ENCODE results near the gene BSND.
"Not testable (repeated sequence)": the region's sequence is repeated elsewhere in the genome, so short reads cannot be mapped to it uniquely, and the experiment has no call there.

BSND gene

DNA sequence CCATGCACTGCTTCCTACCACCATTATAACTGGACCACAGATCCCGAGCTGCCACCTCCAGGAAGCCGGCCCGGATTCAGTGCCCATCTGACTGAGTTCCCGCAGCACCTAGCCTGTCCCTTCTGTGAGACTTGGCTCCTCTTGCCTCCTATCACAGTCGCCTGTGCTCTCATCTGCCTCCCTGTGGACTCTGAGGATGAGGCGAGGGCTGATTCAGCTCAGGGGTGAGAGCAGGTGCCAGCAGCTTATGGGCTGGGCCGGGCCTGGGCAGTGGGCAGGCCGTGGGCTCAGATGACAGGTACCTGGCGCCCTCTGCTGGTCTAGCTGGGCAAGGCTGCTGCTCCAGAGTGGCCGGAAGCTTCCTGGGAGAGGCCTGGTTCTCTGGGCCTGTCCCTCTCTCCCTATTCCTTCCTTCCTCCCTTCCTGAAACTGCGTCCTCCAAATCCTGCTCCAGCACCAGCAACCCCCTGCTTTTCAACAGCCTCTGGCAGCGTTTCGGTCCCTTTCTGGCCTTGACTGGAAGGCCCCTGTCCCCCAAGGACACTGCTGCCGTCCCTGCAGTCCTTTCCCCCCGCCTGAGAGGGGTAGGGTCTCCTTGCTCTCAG lies 23.3 kb downstream of the BSND start:
- peak; percentile 47 for DNase-seq (ENCODE audit: low read depth)

DNA sequence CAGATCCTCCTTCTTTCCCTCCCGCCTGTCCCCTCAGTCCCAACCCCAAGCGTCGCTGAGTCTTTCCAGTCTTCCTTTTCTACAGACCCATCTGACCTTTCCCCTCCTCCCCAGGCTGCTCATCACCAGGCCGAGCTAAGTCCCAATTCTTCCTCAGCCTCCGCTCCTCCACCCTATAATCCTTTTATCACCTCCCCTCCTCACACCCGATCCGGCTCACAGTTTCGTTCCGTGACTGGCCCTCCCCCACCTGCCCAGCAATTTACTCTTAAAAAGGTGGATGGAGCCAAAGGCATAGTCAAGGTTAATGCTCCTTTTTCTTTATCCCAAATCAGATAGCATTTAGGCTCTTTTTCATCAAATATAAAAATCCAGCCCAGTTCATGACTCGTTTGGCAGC lies 25.4 kb downstream of the BSND start:
- DNase-seq (ENCODE audit: low read depth), result not testable (repeated sequence)

DNA sequence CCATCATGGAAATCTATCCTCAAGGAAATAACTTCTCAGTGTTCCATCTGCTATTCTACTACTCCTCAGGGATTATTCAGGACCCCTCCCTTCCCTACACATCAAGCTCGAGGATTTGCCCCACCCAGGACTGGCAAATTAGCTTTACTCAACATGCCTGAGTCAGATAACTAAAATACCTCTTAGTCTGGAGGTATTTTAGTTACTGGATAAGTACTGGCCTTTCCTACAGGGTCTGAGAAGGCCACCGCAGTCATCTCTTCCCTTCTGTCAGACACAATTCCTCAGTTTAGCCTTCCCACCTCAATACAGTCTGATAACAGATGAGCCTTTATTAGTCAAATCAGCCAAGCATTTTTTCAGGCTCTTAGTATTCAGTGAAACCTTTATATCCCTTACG lies 27.9 kb downstream of the BSND start:
- not testable (repeated sequence) for DNase-seq (ENCODE audit: low read depth)

DNA sequence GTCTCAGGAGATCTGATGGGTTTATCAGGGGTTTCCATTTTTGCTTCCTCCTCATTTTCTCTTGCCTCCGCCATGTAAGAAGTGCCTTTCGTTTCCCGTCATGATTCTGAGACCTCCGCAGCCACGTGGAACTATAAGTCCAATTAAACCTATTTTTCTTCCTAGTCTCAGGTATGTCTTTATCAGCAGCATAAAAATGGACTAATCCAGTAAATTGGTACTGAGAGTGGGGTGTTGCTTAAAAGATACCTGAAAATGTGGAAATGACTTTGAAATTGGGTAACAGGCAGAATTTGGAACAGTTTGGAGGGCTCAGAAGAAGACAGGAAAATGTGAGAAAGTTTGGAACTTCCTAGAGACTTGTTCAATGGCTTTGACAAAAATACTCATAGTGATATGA lies 32.4 kb downstream of the BSND start:
- DNase-seq (ENCODE audit: low read depth), result not testable (repeated sequence)

DNA sequence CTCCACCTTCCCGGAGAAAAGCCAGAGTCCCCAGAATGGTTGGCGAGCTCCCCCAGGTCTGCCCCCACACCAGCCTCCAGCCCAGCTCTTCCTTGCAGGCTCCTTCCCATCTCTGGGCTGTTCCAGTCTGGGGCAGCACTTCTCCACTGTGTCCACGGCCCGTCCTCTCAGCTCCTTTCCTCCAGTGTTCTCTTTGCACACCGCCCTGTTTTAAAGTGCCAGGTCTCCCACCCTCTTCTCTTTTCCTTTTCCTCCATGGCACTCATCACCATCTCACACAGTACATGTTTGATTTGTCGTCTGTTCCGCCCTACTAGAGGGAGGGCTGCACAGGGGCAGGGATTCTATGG lies 34.5 kb downstream of the BSND start:
- DNase-seq (ENCODE audit: low read depth), result no peak

DNA sequence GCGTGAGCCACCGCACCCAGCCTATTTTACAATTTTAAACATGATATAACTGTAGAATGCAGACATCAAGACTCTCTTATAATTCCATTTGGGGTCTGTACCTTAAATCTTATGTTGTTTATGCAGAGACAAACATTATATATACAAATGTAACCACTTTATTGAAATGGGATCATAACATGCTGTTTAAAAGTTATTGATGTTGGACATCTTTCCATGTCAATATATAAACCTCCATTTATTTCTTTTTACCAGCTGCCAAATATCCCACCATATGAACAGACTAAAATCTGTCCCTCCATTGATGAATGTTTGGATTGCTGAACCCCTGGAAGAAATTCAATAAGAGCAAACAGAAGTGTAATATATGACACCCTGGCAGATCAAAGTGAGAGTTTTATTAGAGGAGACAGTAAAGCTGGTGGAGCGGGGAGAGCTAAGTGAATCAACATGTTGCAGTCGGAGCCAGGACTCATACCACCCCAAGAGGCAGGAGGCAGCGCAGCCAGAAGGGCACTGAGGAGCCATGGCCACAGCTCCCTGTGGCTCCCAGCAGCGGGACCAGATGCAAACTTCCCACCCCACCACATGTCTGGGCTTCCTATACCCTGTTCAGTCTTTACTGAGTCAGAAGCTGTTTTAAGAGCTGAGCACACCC lies 35.9 kb downstream of the BSND start:
- no peak for DNase-seq (ENCODE audit: low read depth)

DNA sequence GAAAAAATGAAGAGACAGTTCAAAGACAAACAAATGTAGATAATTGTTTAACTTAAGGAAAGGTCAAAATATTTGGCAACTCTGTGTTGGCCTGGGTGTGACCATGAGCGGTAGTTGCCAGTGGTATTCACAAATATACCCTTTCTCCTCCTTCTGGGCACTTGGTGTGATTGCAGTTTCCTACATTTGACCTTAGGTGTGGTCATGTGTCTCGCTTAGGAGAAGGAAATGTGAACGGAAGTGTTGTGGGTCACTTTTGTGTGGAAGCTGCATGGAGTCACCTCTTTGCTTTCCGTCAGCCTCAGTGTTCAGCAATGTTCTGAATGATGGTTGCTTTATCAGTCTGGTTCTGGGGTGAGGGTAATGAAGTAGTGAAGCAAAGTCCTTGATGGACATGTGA lies 37.2 kb downstream of the BSND start:
- DNase-seq (ENCODE audit: low read depth), result no peak

DNA sequence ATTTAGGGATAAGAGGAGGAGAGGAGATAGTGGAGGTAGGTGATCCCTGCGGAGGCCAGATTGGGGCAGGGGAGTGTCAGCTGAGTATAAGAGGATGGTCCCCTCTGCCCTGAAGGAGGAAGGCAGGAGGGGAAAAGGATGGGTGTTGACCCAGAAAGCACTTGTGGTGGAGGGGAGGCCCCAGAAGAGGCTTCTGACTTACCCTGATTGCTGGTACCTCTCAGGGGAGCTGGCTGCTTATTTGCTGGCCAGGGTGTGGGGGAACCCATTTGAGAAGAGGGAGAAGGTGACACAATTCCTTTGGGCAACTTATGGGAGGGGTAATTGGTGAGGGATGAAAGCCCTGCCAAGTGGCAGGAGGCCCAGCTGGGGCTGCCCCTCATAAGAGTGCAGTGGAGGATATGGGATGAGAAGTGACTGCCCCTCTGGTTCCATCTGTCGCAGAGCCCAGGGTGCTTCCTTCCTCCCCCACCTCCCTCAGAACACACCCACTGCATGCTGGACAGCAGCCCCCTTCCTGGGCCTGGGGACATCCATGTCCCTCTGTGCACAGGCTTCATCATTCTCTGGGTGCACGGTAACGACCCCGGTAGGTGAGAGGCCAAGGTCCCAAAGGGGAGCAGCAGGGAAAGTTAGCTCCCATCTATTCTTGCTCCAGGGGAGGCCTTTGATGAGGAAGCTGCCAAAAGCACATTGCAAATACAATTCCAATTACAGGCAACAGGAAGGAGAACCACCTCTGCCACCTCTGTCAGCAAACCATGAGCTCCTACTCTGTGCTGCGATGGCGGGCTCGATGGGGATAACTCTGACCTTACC lies 39.2 kb downstream of the BSND start:
- DNase-seq (ENCODE audit: low read depth), result no peak

DNA sequence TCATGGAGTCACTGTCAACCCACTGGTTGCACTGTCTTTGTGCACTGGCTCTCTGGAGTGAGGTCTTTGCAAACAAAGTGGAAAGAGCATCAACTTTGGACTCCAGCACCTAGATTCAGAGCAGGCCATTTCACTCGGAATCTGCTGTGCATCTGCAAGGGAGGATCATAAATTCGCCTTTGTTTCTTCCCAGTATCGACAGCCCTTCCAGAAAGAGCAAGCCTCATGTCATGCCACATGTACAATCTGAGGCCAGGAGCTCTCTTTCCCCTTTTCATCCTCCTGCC lies 39.8 kb downstream of the BSND start:
- no peak for DNase-seq (ENCODE audit: low read depth)

DNA sequence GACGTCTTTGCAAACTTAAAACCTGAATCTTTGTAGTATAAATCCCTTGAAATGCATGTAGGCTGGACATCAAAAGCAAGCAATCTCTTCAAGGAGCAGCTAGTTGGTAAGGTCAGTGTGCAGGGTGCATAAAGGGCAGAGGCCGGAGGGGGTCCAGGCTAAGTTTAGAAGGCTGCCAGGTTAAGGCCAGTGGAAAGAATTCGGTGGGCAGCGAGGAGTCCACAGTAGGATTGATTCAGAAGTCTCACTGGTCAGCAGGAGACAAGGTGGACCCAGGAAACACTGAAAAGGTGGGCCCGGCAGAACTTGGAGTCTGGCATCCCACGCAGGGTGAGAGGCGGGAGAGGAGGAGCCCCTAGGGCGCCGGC lies 40.2 kb downstream of the BSND start:
- no peak for DNase-seq (ENCODE audit: low read depth)

DNA sequence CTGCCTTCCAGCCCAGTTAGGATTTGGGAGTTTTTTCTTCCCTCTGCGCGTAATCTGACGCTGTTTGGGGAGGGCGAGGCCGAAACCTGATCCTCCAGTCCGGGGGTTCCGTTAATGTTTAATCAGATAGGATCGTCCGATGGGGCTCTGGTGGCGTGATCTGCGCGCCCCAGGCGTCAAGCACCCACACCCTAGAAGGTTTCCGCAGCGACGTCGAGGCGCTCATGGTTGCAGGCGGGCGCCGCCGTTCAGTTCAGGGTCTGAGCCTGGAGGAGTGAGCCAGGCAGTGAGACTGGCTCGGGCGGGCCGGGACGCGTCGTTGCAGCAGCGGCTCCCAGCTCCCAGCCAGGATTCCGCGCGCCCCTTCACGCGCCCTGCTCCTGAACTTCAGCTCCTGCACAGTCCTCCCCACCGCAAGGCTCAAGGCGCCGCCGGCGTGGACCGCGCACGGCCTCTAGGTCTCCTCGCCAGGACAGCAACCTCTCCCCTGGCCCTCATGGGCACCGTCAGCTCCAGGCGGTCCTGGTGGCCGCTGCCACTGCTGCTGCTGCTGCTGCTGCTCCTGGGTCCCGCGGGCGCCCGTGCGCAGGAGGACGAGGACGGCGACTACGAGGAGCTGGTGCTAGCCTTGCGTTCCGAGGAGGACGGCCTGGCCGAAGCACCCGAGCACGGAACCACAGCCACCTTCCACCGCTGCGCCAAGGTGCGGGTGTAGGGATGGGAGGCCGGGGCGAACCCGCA lies 40.8 kb downstream of the BSND start, which contains the start of gene PCSK9:
PCSK9 (plus strand) TSS at position 207 of the 741 bp plus-strand sequence; CDS start at position 497, 290 bp downstream.
- DNase-seq (ENCODE audit: low read depth), result no peak

DNA sequence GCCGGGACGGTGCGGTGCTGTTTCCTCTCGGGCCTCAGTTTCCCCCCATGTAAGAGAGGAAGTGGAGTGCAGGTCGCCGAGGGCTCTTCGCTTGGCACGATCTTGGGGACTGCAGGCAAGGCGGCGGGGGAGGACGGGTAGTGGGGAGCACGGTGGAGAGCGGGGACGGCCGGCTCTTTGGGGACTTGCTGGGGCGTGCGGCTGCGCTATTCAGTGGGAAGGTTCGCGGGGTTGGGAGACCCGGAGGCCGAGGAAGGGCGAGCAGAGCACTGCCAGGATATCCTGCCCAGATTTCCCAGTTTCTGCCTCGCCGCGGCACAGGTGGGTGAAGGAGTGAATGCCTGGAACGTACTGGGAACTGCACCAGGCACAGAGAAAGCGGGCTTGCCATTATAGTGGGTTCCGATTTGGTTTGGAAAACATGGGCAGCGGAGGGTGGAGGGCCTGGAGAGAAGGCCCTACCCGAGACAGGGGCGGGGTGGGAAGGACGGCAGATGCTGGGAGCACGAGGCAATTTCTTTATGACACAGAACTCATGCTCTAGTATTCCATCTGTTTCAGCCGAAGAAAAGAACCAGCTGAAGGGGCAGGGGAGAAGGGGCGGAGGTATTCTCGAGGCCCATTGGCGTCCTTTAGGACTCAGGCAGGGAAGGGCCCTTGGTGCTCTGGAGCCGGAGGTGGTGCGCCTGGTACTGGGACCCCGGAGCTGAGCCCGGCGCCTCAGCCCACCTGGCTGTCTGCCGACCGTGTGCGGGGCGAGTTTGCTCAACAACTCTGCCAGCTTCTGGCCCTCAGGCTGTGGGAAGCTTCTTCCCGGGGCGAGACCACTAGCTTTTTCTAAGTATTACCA lies 41.6 kb downstream of the BSND start:
- no peak for DNase-seq (ENCODE audit: low read depth)

DNA sequence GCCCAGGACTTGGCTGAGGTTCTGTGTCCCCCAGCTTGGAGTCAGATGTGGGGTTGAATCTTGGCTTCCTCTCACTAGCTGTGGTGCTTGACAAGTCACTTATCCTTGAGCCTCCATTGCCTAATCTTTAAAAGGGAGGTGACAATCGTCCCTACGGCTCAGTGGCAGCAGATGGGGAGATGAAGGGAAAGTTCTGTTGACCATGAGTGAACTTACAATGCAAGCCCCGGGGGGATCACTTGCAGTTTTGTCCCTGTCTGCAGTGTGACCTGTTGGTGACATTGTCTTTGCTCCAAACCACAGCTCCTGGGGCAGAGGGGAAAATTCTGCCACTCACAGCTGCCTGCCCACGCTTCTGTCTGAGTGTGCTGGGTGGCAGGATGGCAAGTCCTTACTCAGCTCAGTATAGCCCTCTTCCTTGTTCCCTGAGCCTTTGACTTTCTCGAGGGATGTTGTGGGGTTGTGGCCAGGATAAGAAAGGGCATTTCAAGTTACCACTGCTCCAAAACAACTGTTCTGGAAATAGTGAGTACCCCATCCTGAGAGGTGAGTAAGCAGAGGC lies 42.3 kb downstream of the BSND start:
- no peak for DNase-seq (ENCODE audit: low read depth)

DNA sequence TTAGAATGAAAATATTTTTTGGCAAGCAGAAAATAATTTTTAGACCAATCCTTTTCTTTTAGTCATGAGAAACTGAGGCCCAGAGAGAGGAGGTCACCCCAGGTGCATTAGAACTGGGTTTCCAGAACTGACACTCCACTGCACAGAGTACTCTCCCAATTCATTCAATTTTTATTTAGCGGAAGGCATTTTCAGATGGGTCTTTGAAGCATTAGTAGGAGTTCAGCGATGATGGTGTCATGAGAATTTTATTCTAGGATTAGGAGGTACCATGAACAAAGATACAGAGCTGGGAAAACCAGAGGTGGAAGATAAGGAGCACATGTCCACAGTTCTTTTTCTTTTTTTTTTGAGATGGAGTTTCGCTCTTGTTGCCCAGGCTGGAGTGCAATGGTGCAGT lies 42.9 kb downstream of the BSND start:
- DNase-seq (ENCODE audit: low read depth), result no peak

DNA sequence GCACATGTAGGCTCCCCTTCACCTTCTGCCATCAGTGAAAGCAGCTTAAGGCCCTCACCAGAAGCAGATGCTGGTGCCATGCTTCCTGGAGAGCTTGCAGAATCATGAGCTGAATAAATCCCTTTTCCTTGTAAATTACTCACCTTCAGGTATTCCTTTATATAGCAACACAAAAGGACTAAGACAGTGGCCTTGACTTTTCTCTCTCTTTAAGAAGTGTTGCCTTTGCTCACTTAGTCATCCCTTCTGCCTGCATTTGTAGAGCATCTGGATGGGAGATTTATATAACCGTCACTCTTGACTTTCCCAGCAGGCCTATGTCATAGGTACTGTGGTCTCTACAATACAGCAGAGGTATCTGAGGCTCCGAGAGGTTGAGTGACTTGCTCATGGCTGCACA lies 44.3 kb downstream of the BSND start:
- DNase-seq (ENCODE audit: low read depth), result no peak

DNA sequence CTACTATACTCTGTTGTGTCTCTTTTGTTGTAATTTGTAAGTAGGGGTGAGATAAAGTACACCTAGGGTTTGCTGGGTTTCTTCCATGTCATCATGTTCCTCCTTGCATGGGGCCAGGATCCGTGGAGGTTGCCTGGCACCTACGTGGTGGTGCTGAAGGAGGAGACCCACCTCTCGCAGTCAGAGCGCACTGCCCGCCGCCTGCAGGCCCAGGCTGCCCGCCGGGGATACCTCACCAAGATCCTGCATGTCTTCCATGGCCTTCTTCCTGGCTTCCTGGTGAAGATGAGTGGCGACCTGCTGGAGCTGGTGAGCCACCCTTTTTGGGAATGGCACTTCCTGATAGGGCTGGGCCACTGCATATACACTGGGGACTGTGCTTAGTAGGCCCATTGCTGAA lies 45.0 kb downstream of the BSND start:
- DNase-seq (ENCODE audit: low read depth), result no peak

DNA sequence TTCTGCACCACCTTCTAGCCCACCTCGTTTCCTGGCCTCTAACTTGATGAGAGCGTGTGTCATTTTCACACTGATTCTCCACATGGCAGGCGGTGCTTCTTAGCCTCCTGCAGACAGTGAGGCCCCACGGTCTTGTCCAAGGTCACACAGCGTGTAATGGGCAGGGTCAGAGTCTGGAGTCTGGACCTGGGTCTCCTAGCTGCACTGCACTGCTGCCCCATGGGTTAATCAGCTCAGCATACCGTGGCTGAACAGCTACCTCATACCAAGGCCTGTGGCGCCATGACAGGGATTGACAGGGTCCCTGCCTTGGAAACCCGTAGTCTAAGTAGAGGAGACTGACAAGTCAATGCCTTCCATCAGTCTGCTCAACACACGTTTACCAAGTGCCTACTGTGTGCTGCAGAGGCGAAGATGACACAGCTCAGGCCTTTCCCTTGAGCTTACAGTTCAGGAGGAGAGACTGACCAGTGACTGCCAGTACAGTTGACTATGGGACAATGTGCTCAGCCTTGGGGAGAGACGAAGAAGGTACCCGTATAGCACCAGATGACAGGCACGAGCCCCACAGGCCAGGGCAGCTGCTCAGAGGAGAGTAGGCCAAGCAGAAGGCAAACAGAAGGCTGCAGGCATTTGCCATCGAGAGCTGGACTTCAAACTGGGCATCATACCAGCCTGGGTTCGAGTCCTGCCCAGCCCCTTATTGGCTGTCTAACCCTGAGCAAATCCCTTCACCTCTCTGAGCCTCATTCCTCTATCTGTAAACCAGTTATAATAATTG lies 46.1 kb downstream of the BSND start:
- no peak for DNase-seq (ENCODE audit: low read depth)

DNA sequence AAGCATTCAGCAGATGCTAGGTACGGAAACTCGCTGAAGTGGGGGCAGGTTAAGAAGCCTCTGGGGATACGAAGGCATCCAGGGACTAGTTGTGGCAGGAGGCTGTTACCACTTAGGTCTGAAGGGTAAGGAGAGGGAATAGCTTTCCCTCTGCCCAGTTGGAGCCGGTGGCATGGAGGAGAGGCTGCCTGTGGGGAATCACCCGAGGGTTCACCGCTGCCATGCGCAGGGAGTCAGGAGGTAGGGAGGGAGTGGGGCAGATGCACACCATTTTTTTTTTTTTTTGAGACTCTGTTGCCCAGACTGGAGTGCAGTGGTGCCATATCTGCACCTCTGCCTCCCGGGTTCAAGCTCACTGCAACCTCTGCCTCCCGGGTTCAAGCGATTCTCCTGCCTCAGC lies 46.7 kb downstream of the BSND start:
- DNase-seq (ENCODE audit: low read depth), result no peak

DNA sequence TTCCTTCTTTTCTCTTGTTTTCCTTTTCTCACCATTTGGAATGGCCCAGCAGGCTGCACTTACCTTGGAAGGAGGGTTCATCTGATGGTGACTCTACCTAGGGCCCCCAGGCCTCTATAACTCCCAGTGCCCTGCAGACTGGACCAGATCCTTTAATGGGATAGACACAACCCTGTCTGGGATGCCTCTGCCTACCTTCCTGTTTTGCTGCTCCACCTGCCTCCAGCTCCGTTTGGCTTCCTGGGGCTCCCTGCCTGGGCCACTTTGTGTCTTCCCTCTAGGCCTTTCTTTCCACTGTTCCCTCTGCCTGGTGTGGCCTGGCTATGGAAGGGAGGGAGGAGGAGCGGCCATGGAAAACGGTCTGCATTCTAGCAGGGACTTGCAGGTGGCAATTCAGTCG lies 48.1 kb downstream of the BSND start:
- DNase-seq (ENCODE audit: low read depth), result no peak

DNA sequence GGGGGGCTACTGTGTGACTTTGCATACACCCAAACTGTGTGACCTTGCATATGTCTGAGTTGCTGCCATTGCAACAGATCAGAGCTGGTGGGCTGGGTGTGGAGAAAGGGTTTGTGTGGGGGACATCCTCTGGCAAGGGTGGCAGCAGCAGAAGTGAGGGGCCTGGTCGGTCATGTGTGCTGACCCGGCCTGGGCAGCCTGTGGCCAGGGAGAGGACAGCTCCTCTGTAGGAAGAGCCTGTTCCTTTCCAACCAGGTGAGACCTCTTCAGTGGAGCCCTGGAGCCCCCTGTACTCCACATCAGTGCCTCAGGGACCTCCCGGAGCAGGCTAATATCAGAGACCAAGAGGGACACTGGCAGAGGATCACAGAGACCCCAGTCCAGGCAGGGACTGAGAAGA lies 48.9 kb downstream of the BSND start:
- DNase-seq (ENCODE audit: low read depth), result no peak
